Gastroesophageal sphincter (tissue), 3 donors: ENCODE data around the gene GPR18.

Experiments used
- CTCF ChIP-seq, 4 experiments: fragments of 200-600 bp in 2 of 4; fragments of 450-650 bp in 2 of 4; sonication (generic) in 1 of 4; IDR thresholded peaks; one replicate each; pipeline ENCODE4 v1.5.1; 2017 to 2019; ENCODE audit warnings: antibody characterized with exemption in 4 of 4, mild to moderate bottlenecking in 2 of 4, moderate library complexity in 2 of 4
- EP300 ChIP-seq: sonication (generic); formaldehyde crosslinking; IDR thresholded peaks from one replicate; pipeline ENCODE4 v1.6.1; 2017; ENCODE audit warnings: antibody characterized with exemption, mild to moderate bottlenecking
- POLR2A ChIP-seq, 2 donors: fragments of 450-650 bp; IDR thresholded peaks; one replicate each; pipeline ENCODE4 v1.6.1; 2017; ENCODE audit warnings: antibody characterized with exemption in 2 of 2, mild to moderate bottlenecking in 2 of 2, moderate library complexity in 1 of 2
- POLR2AphosphoS5 ChIP-seq: sonication (generic); formaldehyde crosslinking; IDR thresholded peaks from one replicate; pipeline ENCODE4 v1.6.1; 2017; ENCODE audit warnings: antibody characterized with exemption

GRCh38 chr13:99255271-99255670 lies 2.9 kb downstream of the GPR18 start:
- TF ChIP-seq CTCF (IDR thresholded peaks at IDR 0.05) (no peak), POLR2AphosphoS5 (no peak), POLR2A (IDR thresholded peaks at IDR 0.05) (no peak), EP300 (no peak)
